Measurements from ENCODE around the gene MIA2. TPM values are rescaled to one million over a fixed set of nuclear protein-coding genes. Genes with fewer than 3 reads are reported as not detected.

MIA2 gene
- total and polyA plus RNA-seq, 2 experiments from 2014 or later, result 43.9 to 86.0 TPM

DNA sequence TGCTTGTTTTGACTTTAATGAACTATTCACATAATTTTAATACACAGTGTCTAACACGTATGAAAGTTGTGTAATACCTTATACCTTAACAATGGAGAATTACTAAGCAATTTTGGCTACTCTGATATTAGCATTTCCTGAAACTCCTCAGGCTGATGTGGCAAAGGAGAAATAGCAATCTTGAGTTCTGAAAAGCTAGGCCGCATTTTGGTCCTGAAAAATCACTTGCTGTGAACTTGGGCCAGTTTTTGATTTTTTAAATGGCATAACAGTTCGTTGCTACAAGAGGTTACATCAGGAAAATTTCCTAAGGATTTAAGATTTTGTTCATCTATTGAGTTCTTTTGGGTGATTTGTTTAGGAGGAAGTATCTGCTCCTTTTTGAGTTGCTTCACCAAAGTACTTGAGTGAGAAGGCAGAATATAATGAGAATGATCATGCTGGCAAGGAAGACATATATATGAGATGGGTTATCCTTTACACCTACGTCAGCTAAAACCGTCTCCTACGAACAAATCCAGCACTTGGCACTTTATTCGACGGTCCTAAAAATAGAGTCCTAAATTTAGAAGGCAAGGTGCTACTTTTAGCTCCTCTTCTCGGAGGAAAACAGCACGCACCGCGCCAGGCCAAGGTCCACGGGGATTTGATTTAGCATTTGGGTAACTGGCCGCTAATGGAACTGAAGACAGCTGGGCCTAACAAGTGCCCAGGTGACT lies 32.2 kb downstream of the MIA2 start:
- Histone ChIP-seq H3K27me3 (no peaks in the 10 kb centered on the region), H3K79me2 (peaks cover 44% of the 10 kb centered on the region), H3K9me3 (ENCODE audit: low read depth) (no peaks in the 10 kb centered on the region), H3K4me3 (peak overlapping the region; percentile 84), H3K4me2 (peak overlapping the region; percentile 85), H3K4me1 (ENCODE audit: insufficient read depth) (peaks cover 21% of the 10 kb centered on the region), H3K36me3 (replicated peaks; ENCODE audit: insufficient read depth, low read depth) (no peaks in the 10 kb centered on the region), H4K20me1 (ENCODE audit: insufficient read depth, poor library complexity, severe bottlenecking) (peaks cover 24% of the 10 kb centered on the region), H3K9me2 (replicated peaks; ENCODE audit: insufficient read depth) (no peaks in the 10 kb centered on the region), H3K27ac (peak overlapping the region; percentile 96), H2AFZ (peak overlapping the region; percentile 85)
- DNase-seq (ENCODE audit: low spot score), result no peak
- WGBS (ENCODE audit: low lambda C conversion rate, missing lambda C conversion rate), result 21% methylated on average over 14 of the region's 14 CpGs
- TF ChIP-seq, protein P1, sequence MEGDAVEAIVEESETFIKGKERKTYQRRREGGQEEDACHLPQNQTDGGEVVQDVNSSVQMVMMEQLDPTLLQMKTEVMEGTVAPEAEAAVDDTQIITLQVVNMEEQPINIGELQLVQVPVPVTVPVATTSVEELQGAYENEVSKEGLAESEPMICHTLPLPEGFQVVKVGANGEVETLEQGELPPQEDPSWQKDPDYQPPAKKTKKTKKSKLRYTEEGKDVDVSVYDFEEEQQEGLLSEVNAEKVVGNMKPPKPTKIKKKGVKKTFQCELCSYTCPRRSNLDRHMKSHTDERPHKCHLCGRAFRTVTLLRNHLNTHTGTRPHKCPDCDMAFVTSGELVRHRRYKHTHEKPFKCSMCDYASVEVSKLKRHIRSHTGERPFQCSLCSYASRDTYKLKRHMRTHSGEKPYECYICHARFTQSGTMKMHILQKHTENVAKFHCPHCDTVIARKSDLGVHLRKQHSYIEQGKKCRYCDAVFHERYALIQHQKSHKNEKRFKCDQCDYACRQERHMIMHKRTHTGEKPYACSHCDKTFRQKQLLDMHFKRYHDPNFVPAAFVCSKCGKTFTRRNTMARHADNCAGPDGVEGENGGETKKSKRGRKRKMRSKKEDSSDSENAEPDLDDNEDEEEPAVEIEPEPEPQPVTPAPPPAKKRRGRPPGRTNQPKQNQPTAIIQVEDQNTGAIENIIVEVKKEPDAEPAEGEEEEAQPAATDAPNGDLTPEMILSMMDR (IDR thresholded peaks at IDR 0.05; ENCODE audit: poor library complexity), result no peak
- TF ChIP-seq EZH2phosphoT487 (IDR thresholded peaks at IDR 0.05; ENCODE audit: low read depth, severe bottlenecking, unreplicated experiment), result no peak
- TF ChIP-seq EZH2 (IDR thresholded peaks at IDR 0.05; ENCODE audit: borderline replicate concordance), result no peak

DNA sequence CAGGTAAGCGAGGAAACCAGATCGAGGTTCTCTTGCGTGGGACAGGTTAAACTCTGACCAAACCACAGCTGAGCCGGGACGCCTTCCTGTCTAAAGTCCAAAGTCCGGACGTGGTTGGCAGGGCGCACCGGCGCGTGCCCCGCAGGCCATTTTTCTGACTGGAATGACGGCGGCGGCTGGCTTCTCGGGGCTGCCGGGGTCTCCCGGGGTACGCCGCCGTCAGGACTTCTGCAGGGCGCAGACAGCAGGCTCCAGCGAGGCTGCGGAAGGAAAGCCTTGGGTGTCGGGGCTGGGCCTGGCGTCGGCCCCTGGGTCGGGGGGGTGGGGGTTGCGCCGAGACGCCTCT lies 32.8 kb downstream of the MIA2 start:
- H3K4me2 ChIP-seq, result peak overlapping the region; percentile 85
- WGBS (ENCODE audit: low lambda C conversion rate, missing lambda C conversion rate), result 3% methylated on average over 20 of the region's 31 CpGs
- DNase-seq (ENCODE audit: low spot score), result peak; percentile 88

DNA sequence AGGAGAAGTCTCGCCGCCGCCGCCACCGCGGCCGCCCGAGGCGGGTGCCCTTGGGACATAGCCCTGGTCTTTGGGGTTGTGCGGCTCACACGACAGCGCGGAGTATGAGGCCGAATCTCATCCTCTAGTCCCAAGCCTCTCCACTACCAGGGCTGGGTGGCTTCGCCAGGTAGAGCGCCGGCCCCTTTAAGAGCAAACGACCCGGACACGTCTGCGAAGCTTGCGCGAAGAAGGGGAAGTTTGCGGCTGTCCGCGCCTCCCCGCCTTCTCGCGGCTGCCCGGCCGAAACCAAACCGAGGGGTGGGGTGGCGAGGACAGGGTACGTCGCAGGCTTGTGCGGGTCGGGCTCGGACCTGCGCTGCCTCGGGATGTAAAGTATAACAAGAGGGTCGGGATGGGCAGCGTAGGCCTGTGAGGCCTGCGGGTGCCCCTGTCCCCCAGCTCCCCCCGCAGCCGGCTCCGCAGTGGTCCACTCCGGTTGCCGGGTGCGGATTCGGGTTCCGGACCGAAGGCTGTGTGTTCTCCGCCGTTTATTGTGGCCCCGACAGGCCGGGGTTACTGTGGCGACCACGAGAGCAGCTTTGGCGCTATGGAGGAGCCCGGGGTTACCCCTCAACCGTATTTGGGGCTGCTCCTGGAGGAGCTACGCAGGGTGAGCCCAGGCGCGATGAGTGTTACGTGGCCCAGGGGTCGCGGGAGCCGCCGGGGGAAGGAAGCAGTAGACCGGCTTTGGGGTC lies 33.3 kb downstream of the MIA2 start:
- WGBS (ENCODE audit: low lambda C conversion rate, missing lambda C conversion rate), result 1% methylated on average over 51 of the region's 70 CpGs
- Histone ChIP-seq H2AFZ (peak overlapping the region; percentile 85), H3K9me2 (replicated peaks; ENCODE audit: insufficient read depth) (no peaks in the 10 kb centered on the region), H3K27ac (peak overlapping the region; percentile 96), H3K9me3 (ENCODE audit: low read depth) (no peaks in the 10 kb centered on the region), H3K79me2 (peaks cover 55% of the 10 kb centered on the region), H3K4me3 (peak overlapping the region; percentile 84), H3K36me3 (replicated peaks; ENCODE audit: insufficient read depth, low read depth) (no peaks in the 10 kb centered on the region), H3K4me2 (peak overlapping the region; percentile 85), H3K4me1 (ENCODE audit: insufficient read depth) (peaks cover 21% of the 10 kb centered on the region), H4K20me1 (ENCODE audit: insufficient read depth, poor library complexity, severe bottlenecking) (peaks cover 35% of the 10 kb centered on the region), H3K27me3 (no peaks in the 10 kb centered on the region)
- TF ChIP-seq, protein P1 (IDR thresholded peaks at IDR 0.05; ENCODE audit: poor library complexity), result no peak
- TF ChIP-seq EZH2phosphoT487 (IDR thresholded peaks at IDR 0.05; ENCODE audit: low read depth, severe bottlenecking, unreplicated experiment), result no peak
- TF ChIP-seq EZH2 (IDR thresholded peaks at IDR 0.05; ENCODE audit: borderline replicate concordance), result no peak
- DNase-seq (ENCODE audit: low spot score), result peak; percentile 87

More for the DNA sequence above, 32.8 kb downstream of the MIA2 start:
- Histone ChIP-seq H3K27me3 (no peaks in the 10 kb centered on the region), H3K36me3 (replicated peaks; ENCODE audit: insufficient read depth, low read depth) (no peaks in the 10 kb centered on the region), H3K79me2 (peaks cover 49% of the 10 kb centered on the region), H3K27ac (peak overlapping the region; percentile 96), H3K9me2 (replicated peaks; ENCODE audit: insufficient read depth) (no peaks in the 10 kb centered on the region), H2AFZ (peak overlapping the region; percentile 85), H3K4me1 (ENCODE audit: insufficient read depth) (peaks cover 21% of the 10 kb centered on the region), H4K20me1 (ENCODE audit: insufficient read depth, poor library complexity, severe bottlenecking) (peaks cover 29% of the 10 kb centered on the region), H3K9me3 (ENCODE audit: low read depth) (no peaks in the 10 kb centered on the region), H3K4me3 (peak overlapping the region; percentile 84)
- TF ChIP-seq EZH2phosphoT487 (IDR thresholded peaks at IDR 0.05; ENCODE audit: low read depth, severe bottlenecking, unreplicated experiment), result no peak
- TF ChIP-seq, protein P1 (IDR thresholded peaks at IDR 0.05; ENCODE audit: poor library complexity), result no peak
- TF ChIP-seq EZH2 (IDR thresholded peaks at IDR 0.05; ENCODE audit: borderline replicate concordance), result no peak

Data from hepatocyte (in vitro differentiated cells).